Thyroid gland (tissue), 4 donors: ENCODE results near the gene GLI2.

Experiments used
- CTCF ChIP-seq, 6 experiments: fragments of 200-600 bp in 3 of 6; fragments of 450-650 bp in 3 of 6; sonication (generic) in 3 of 6; IDR thresholded peaks; one replicate each; pipeline ENCODE4 v1.5.1; 2016 to 2019; ENCODE audit warnings: antibody characterized with exemption in 6 of 6, mild to moderate bottlenecking in 2 of 6, inconsistent platforms in 1 of 6, moderate library complexity in 1 of 6
- POLR2A ChIP-seq, 2 donors: fragments of 450-650 bp; IDR thresholded peaks; one replicate each; pipeline ENCODE4 v1.6.1; 2017; ENCODE audit warnings: antibody characterized with exemption in 2 of 2, mild to moderate bottlenecking in 2 of 2, moderate library complexity in 1 of 2

GRCh38 chr2:120769076-120769786 is 33.6 kb downstream of the GLI2 start:
- TF ChIP-seq CTCF (IDR thresholded peaks at IDR 0.05) = no peak
- TF ChIP-seq POLR2A (IDR thresholded peaks at IDR 0.05) = no peak
